Measurements from ENCODE around the gene TMEM119. TPM values are rescaled to one million over a fixed set of nuclear protein-coding genes. Genes with fewer than 3 reads are reported as not detected.

Gene TMEM119
- total and polyA plus RNA-seq, 8 donors: 1.0 to 18.8 (median 2.1) TPM

DNA sequence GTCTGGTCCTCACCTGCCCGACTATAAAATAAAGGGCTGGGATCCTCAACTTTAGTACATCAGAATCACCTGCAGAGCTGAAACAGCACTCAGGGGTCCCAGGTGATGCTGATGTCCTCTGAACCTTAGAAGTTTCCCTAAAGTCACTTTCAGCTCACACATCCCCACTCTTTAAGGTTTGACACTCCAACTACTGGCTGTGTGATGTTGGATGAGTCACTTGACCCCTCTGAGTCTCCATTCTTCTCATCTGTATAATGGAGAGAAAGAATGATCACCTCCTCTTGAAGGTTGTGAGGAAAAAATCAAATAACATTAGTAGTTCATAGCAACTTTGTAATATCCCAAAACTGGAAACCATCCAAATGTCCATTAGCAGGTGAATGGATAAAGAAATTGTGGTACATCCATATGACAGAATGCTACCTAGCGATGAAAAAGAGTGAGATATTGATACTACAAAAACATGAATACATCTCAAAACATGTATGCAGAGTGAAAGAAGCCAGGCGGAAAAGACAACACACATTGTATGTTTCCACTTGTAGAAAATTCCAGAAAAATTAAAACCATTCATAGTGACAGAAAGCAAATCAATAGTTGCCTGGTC lies 13.3 kb downstream of the TMEM119 start:
- Histone ChIP-seq H3K4me1 (no peaks in the 10 kb centered on the region), H3K4me3 (no peak overlapping the region), H3K9me3 (no peaks in the 10 kb centered on the region), H3K27ac (no peak overlapping the region), H3K27me3 (no peaks in the 10 kb centered on the region), H3K36me3 (no peaks in the 10 kb centered on the region)
- DNase-seq (no peak), ATAC-seq (no peak), FAIRE-seq (no peak)
- no peak for TF ChIP-seq CTCF (IDR thresholded peaks at IDR 0.05)
- 53 to 61% methylated on average over 3 of the region's 3 CpGs for WGBS, 2 donors
- intact Hi-C loops (cut with DNase I): no loop called here

DNA sequence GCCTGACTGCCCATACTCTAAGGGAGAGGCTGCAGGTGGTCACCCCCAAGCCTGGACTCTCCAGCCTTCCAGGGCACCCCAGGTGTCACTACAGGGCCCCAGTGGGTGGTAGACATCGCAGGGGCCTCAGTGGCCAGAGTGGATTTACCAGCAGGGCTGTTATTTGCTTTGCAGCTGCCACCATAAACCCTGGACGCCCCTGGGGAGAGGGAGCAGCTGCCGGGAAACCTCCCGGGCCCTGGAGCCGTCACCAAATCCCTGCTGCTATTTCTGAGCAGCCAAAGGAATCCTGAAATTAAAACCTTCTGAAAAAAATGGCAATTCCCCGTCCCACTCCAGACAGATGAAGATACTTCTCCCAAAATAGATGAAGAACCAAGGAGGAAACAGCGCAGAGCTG lies 13.9 kb downstream of the TMEM119 start:
- no peak overlapping the region for H3K4me3 ChIP-seq
- no peak for DNase-seq
- FAIRE-seq: no peak
- no peak for ATAC-seq
- H3K36me3 ChIP-seq: no peaks in the 10 kb centered on the region
- no peaks in the 10 kb centered on the region for H3K9me3 ChIP-seq
- intact Hi-C loops (cut with DNase I): no loop called here
- H3K27ac ChIP-seq: no peak overlapping the region
- TF ChIP-seq CTCF (IDR thresholded peaks at IDR 0.05): no peak
- no peaks in the 10 kb centered on the region for H3K27me3 ChIP-seq
- no peaks in the 10 kb centered on the region for H3K4me1 ChIP-seq
- 59 to 61% methylated on average over 7 of the region's 7 CpGs for WGBS, 2 donors

- intact Hi-C loops (cut with DNase I): no loop called here
- no peaks in the 10 kb centered on the region for H3K27me3 ChIP-seq
- FAIRE-seq: no peak
- no peaks in the 10 kb centered on the region for H3K9me3 ChIP-seq
- DNase-seq: no peak
- ATAC-seq: no peak
- 70 to 81% methylated on average over 10 of the region's 10 CpGs for WGBS, 2 donors
- H3K4me3 ChIP-seq: no peak overlapping the region
- no peaks in the 10 kb centered on the region for H3K4me1 ChIP-seq
- TF ChIP-seq CTCF (IDR thresholded peaks at IDR 0.05): no peak
- no peaks in the 10 kb centered on the region for H3K36me3 ChIP-seq
- no peak overlapping the region for H3K27ac ChIP-seq
Measured at GRCh38 chr12:108582978-108583770, 14.7 kb downstream of the TMEM119 start.

DNA sequence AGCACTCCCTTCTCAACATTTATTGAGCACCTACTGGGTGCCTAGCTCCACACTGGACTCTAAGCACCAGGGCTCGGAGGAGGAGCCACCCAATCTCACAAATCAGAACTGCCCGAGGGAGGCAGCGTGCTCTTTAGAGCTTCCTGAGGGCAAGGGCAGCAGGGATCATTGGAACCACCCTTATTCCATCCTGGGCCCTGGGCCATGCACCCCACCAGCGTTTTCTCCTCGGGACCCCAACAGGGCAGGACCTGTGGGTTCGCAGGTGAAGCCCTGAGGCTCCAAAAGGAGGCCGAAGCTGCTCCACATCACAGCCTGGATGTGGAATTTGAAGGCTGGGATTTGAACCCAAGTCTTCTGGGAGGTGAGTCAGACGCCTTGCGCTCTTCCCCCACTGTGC lies 15.4 kb downstream of the TMEM119 start:
- 61 to 75% methylated on average over 9 of the region's 9 CpGs for WGBS, 2 donors

More for the DNA sequence above, 15.4 kb downstream of the TMEM119 start:
- intact Hi-C loops (cut with DNase I): no loop called here
- H3K27me3 ChIP-seq: no peaks in the 10 kb centered on the region
- H3K27ac ChIP-seq: no peak overlapping the region
- FAIRE-seq (no peak), ATAC-seq (no peak), DNase-seq (no peak)
- no peaks in the 10 kb centered on the region for H3K4me1 ChIP-seq
- TF ChIP-seq CTCF (IDR thresholded peaks at IDR 0.05): no peak
- no peak overlapping the region for H3K4me3 ChIP-seq
- H3K36me3 ChIP-seq: no peaks in the 10 kb centered on the region
- H3K9me3 ChIP-seq: no peaks in the 10 kb centered on the region

Data from pancreas (tissue), 10 donors.